Activated T-cell treated with anti-CD3 and anti-CD28 coated beads, Interleukin-2, amount 50 U/mL, for 48 hours (primary cell): ENCODE results near the gene HNRNPAB.
A peak's percentile ranks its signal among the peaks of the same experiment; 100 is the strongest.
"Not testable (repeated sequence)": the region's sequence is repeated elsewhere in the genome, so short reads cannot be mapped to it uniquely, and the experiment has no call there.

Experiments used
- DNase-seq, 2 experiments: peaks; one replicate each; pipeline ENCODE4 v3.0.0-alpha.2; 2020

Gene HNRNPAB

GRCh38 chr5:178247481-178248456 lies 43.4 kb downstream of the HNRNPAB start:
- peak in 1 of 2 experiments; percentile 48 for DNase-seq

- DNase-seq = no peak
Observed at GRCh38 chr5:178248750-178249149, 44.4 kb downstream of the HNRNPAB start.

- peak; percentile 40 to 46 for DNase-seq
Observed at GRCh38 chr5:178249191-178249989, 45.1 kb downstream of the HNRNPAB start.

GRCh38 chr5:178250263-178250662 lies 45.9 kb downstream of the HNRNPAB start:
- no peak for DNase-seq

GRCh38 chr5:178252258-178252657 lies 47.9 kb downstream of the HNRNPAB start:
- no peak for DNase-seq

- not testable (repeated sequence) for DNase-seq
Observed at GRCh38 chr5:178253632-178254031, 49.3 kb downstream of the HNRNPAB start.

- no peak for DNase-seq
Observed at GRCh38 chr5:178256746-178257145, 52.4 kb downstream of the HNRNPAB start.

GRCh38 chr5:178257650-178258049 lies 53.3 kb downstream of the HNRNPAB start:
- DNase-seq = no peak

DNA sequence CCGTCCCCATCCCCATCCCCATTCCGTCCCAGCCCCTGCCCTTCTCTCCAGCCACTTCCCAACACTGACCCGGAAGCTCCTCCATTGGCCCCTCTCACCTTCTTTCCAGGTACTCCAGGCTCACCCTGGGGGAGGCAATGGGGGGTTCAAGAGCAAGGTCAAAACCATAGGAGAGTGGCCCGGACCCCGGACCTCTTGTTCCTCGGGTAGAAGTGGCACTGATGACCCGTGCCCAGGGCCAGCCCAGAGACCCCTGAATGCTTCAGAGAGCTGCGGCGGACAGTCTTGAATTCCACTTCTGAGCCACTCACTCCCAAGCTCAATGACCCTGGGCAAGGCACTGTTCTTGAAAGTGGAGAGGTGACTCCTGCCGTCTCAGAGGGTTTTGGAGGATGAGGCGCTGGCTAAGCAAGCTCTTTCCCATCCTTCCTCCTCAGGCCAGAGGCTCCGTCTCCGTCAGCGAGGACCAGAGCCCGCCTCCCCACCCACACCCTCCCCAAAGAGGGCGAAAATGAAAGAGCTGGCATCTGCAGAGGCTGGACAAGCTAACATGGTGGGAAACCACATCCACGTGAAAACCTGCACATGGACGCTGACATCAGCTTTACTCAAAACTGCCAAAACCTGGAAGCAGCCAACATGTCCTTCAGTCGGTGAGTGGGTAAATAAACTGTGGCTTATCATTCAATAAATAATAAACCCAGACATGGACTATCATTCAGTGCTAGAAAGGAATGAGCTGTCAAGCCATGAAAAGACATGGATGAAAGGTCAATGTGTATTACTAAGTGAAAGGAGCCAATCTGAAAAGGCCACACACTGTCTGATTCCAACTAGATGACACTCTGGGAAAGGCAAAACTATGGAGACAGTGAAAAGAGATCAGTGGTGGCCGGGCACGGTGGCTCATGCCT lies 55.5 kb downstream of the HNRNPAB start:
- DNase-seq = no peak
